Coronary artery (tissue), 2 donors: ENCODE measurements around the gene ALB.

Source experiments
- DNase-seq: peaks from one replicate; pipeline ENCODE4 v3.0.0-alpha.2; 2017; ENCODE audit warnings: low spot score
- H3K27ac ChIP-seq, 2 donors: fragments of 200-600 bp; sonication (generic); one replicate each; pipeline ENCODE4 v1.5.1; 2016 to 2019
- H3K4me3 ChIP-seq: fragments of 200-600 bp; sonication (generic); 2 replicates; pipeline ENCODE4 v1.5.1; 2016; ENCODE audit warnings: mild to moderate bottlenecking, moderate library complexity
- CTCF ChIP-seq: fragments of 200-600 bp; sonication (generic); IDR thresholded peaks from one replicate; pipeline ENCODE4 v1.5.1; 2019; ENCODE audit warnings: antibody characterized with exemption

The ALB gene

DNA sequence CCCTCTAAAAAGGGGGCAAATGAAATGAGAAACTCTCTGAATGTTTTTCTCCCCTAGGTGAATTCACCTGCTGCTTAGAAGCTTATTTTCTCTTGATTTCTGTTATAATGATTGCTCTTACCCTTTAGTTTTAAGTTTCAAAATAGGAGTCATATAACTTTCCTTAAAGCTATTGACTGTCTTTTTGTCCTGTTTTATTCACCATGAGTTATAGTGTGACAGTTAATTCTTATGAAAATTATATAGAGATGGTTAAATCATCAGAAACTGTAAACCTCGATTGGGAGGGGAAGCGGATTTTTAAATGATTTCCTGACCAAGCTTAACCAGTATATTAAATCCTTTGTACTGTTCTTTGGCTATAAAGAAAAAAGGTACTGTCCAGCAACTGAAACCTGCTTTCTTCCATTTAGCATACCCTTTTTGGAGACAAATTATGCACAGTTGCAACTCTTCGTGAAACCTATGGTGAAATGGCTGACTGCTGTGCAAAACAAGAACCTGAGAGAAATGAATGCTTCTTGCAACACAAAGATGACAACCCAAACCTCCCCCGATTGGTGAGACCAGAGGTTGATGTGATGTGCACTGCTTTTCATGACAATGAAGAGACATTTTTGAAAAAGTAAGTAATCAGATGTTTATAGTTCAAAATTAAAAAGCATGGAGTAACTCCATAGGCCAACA lies 4.2 kb downstream of the ALB start:
- no peak overlapping the region for H3K4me3 ChIP-seq
- DNase-seq, result no peak
- no peak overlapping the region for H3K27ac ChIP-seq
- TF ChIP-seq CTCF, result no peak

DNA sequence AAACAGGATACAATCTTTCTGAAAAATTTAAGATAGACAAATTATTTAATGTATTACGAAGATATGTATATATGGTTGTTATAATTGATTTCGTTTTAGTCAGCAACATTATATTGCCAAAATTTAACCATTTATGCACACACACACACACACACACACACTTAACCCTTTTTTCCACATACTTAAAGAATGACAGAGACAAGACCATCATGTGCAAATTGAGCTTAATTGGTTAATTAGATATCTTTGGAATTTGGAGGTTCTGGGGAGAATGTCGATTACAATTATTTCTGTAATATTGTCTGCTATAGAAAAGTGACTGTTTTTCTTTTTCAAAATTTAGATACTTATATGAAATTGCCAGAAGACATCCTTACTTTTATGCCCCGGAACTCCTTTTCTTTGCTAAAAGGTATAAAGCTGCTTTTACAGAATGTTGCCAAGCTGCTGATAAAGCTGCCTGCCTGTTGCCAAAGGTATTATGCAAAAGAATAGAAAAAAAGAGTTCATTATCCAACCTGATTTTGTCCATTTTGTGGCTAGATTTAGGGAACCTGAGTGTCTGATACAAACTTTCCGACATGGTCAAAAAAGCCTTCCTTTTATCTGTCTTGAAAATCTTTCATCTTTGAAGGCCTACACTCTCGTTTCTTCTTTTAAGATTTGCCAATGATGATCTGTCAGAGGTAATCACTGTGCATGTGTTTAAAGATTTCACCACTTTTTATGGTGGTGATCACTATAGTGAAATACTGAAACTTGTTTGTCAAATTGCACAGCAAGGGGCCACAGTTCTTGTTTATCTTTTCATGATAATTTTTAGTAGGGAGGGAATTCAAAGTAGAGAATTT lies 5.2 kb downstream of the ALB start:
- no peak for TF ChIP-seq CTCF
- Histone ChIP-seq H3K4me3 (no peak overlapping the region), H3K27ac (no peak overlapping the region)
- DNase-seq, result no peak

DNA sequence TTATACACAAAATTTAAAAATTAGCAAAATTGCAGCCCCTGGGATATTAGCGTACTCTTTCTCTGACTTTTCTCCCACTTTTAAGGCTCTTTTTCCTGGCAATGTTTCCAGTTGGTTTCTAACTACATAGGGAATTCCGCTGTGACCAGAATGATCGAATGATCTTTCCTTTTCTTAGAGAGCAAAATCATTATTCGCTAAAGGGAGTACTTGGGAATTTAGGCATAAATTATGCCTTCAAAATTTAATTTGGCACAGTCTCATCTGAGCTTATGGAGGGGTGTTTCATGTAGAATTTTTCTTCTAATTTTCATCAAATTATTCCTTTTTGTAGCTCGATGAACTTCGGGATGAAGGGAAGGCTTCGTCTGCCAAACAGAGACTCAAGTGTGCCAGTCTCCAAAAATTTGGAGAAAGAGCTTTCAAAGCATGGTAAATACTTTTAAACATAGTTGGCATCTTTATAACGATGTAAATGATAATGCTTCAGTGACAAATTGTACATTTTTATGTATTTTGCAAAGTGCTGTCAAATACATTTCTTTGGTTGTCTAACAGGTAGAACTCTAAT lies 6.0 kb downstream of the ALB start:
- Histone ChIP-seq H3K27ac (no peak overlapping the region), H3K4me3 (no peak overlapping the region)
- no peak for TF ChIP-seq CTCF
- no peak for DNase-seq

- Histone ChIP-seq H3K4me3 (no peak overlapping the region), H3K27ac (no peak overlapping the region)
- DNase-seq, result no peak
- TF ChIP-seq CTCF, result no peak
Measured at GRCh38 chr4:73410916-73411730, 7.0 kb downstream of the ALB start.

GRCh38 chr4:73411731-73412414 lies 7.8 kb downstream of the ALB start:
- Histone ChIP-seq H3K27ac (no peak overlapping the region), H3K4me3 (no peak overlapping the region)
- TF ChIP-seq CTCF, result no peak
- DNase-seq, result no peak

- no peak for TF ChIP-seq CTCF
- Histone ChIP-seq H3K4me3 (no peak overlapping the region), H3K27ac (no peak overlapping the region)
- DNase-seq, result no peak
Measured at GRCh38 chr4:73413294-73413755, 9.2 kb downstream of the ALB start.
